H7 (cell line): ENCODE measurements around the gene ESRRG. TPM values are rescaled to one million over a fixed set of nuclear protein-coding genes. Genes with fewer than 3 reads are reported as not detected.

Experiments used
- DNase-seq: peaks from one replicate; pipeline ENCODE4 v3.0.0; 2012
- H3K27me3 ChIP-seq: 2 replicates; pipeline ENCODE4 v1.6.0; 2011; ENCODE audit warnings: mild to moderate bottlenecking, low read length; ENCODE audit not compliant: control insufficient read depth, insufficient read depth
- H3K36me3 ChIP-seq: replicated peaks from 2 replicates; pipeline ENCODE4 v1.5.1; 2011; ENCODE audit warnings: low read length; ENCODE audit not compliant: control insufficient read depth, insufficient read depth
- H3K4me3 ChIP-seq: 2 replicates; pipeline ENCODE4 v1.5.1; 2011; ENCODE audit warnings: low read depth, mild to moderate bottlenecking, control low read depth, low read length, moderate library complexity; ENCODE audit not compliant: insufficient read depth
- total RNA-seq: library from RNA; depleted of rRNA; stranded (reverse); fragments of >200 nt; shearing (Covaris generic); gene quantifications from 2 replicates; pipeline ENCODE4 v1.2.3, GENCODE V29; 2014; rRNA removed

ESRRG gene
- 2.3 and 2.4 TPM in 2 replicates for total RNA-seq

GRCh38 chr1:216723274-216723780 is at the start of gene ESRRG:
ESRRG (minus strand) TSS chr1:216723429; CDS start chr1:216723299, 130 bp downstream.
- peak; percentile 72 for DNase-seq
- H3K27me3 ChIP-seq, result peaks cover 8% of the 10 kb centered on the region; the same call in 1 of the 2 replicates
- peak within 1 kb of the TSS; percentile 46 for H3K4me3 ChIP-seq
- no peaks in the 10 kb centered on the region for H3K36me3 ChIP-seq

- Histone ChIP-seq H3K36me3 (no peaks in the 10 kb centered on the region), H3K4me3 (no peak overlapping the region), H3K27me3 (no peaks in the 10 kb centered on the region)
- no peak for DNase-seq
These were observed 48.7 kb upstream of the ESRRG start for GRCh38 chr1:216771922-216772321.

- Histone ChIP-seq H3K36me3 (no peaks in the 10 kb centered on the region), H3K4me3 (no peak overlapping the region), H3K27me3 (no peaks in the 10 kb centered on the region)
- DNase-seq, result no peak
These were observed 43.6 kb upstream of the ESRRG start for GRCh38 chr1:216766633-216767327.

GRCh38 chr1:216765346-216766300 is 42.4 kb upstream of the ESRRG start:
- no peak overlapping the region for H3K4me3 ChIP-seq
- no peaks in the 10 kb centered on the region for H3K27me3 ChIP-seq
- H3K36me3 ChIP-seq, result no peaks in the 10 kb centered on the region
- no peak for DNase-seq

DNA sequence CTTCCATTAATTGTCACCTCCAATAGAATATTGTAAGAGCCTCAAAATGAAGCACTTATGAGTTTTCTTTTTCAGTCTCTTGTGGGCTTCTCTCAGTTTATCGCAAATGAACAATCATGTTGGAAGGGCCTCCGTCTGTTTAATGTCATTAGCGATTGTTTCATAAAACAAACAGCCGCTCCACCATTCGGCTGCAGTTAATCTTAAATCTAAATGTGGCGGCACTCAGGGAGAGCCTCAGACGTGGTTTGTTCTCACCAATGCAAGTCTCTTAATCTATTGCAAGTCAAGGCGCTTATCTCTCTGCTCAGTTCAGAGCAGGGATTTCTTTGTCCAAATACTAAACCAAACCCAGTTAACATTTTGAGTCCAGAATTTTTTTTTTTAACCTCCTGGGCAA is 34.9 kb upstream of the ESRRG start:
- H3K36me3 ChIP-seq, result no peaks in the 10 kb centered on the region
- no peak overlapping the region for H3K4me3 ChIP-seq
- H3K27me3 ChIP-seq, result no peaks in the 10 kb centered on the region
- DNase-seq, result no peak

DNA sequence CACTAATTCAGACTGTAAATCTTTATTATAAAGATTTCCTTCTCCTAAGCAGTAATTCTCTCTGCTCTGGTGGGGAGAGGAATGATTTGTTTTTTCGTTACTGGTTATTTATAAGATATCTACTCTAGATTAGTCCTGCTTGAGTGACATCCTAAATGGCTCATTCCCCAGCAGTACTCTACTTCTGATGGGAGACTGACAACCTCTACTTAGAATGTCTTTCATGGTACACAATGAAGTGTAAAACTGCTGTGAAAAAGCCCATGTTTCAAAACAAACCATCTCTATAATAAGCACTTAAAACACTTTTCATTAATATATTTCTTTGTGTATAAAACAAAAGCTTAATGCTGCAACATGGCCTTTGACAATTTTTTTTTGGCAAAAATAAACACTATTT is 33.9 kb upstream of the ESRRG start:
- Histone ChIP-seq H3K27me3 (no peaks in the 10 kb centered on the region), H3K36me3 (no peaks in the 10 kb centered on the region), H3K4me3 (no peak overlapping the region)
- no peak for DNase-seq

DNA sequence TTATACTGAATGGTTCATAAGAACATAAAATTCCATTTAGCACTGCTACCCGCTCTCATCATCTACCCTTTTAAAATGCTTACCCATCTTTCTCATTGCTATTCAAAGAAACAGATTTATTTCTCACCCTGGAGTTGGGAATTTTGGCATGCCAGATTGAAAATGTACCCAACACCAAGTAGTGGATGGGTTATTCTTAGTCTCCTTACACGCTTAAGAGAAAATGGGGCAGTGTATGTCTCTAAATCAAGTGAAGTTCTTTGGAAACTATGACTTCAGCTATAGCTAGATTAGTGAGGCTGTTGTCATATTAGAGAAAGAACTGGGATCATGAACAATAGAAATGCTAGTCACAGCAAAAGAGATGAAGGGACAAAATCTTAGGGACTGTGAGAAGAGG is 27.7 kb upstream of the ESRRG start:
- Histone ChIP-seq H3K27me3 (no peaks in the 10 kb centered on the region), H3K4me3 (no peak overlapping the region), H3K36me3 (no peaks in the 10 kb centered on the region)
- no peak for DNase-seq

DNA sequence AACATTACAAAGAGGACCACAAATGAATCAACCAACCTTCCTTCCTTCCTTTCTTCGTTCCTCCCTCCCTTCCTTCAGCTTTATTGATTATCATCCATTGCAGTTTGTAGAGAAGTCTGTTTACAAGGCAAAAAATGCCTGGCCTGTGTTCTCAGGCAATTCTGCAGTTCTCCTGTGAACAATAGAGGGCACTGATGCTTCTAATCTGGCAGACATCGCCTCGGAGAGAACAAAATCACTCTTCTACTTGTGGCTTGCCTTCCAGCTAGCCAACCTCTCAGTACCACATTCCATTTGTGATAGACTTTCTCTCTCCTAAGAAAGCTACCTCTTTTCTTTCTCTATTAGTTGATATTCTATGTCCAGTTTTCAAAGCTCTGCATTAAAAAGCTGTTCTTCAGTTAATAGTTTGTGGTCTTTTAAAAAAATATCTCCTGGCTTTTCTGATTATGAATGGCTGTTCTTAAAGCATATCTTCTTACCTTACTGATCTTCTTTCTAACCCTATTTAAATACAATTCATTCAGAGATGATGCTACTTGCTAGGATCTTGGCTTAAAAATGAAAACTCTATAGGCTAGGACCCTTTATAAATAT is 26.9 kb upstream of the ESRRG start:
- no peaks in the 10 kb centered on the region for H3K36me3 ChIP-seq
- no peak overlapping the region for H3K4me3 ChIP-seq
- H3K27me3 ChIP-seq, result no peaks in the 10 kb centered on the region
- no peak for DNase-seq

DNA sequence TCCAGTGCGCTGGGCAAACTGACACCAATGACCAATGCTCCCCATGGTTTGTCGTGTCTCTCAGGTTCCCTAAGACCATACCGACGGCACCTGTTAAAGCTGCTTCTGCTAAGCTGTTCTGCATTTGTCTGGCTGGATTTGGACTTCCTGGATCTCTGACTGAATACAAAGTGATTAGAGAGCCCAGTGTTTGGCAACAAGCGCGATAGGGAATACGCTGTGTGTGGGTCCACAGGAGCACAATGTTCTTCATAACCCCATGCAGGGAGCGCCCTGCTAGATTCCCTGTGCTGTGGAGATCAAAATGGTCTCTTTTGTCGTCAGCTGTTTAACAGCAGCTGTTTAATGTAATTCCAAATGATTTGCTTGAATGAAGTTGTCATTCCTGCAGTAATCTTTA is 26.0 kb upstream of the ESRRG start:
- no peak for DNase-seq
- Histone ChIP-seq H3K27me3 (no peaks in the 10 kb centered on the region), H3K36me3 (no peaks in the 10 kb centered on the region), H3K4me3 (no peak overlapping the region)

DNA sequence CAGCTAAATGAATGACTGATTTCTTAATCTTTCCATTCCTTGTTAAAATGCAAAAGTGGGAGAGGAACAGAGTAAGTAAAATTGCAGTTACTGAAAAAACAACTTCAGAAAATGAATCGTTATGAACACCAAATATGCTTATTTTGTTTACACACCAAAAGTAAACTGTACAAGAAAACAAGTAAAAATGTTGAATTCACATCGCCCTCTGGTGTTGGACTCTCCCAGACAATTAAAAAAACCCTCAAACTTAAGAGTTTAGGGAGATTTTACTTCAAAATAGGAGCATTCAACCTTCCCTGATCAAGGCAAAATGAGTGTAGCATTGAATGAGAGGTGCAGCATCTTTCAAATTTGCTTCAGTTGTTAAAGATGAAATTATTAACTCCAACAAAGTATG is 19.4 kb upstream of the ESRRG start:
- Histone ChIP-seq H3K4me3 (no peak overlapping the region), H3K27me3 (no peaks in the 10 kb centered on the region), H3K36me3 (no peaks in the 10 kb centered on the region)
- no peak for DNase-seq

- no peak overlapping the region for H3K4me3 ChIP-seq
- H3K36me3 ChIP-seq, result no peaks in the 10 kb centered on the region
- DNase-seq, result peak; percentile 12
- H3K27me3 ChIP-seq, result no peaks in the 10 kb centered on the region
These were observed 17.1 kb upstream of the ESRRG start for GRCh38 chr1:216740331-216740730.

DNA sequence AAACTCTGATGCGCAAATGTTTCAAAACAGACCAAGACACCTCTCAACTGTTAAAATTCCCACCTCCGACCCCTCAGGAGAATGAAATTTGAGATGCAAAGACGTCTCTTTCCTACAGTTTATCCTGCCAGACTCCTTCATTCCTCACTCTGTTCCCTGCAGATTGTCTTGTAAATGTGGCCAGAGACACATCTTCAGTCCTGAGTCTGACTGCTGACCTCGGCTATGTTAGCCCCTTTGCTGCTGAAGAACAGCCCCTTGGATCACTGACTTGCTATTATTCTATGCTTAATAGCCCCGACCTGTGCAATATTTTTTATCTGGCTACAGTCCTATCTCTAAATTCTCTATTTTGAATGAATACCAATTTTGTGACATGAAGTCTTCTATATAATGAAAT is 16.6 kb upstream of the ESRRG start:
- H3K4me3 ChIP-seq, result no peak overlapping the region
- H3K27me3 ChIP-seq, result no peaks in the 10 kb centered on the region
- no peaks in the 10 kb centered on the region for H3K36me3 ChIP-seq
- peak; percentile 16 for DNase-seq

DNA sequence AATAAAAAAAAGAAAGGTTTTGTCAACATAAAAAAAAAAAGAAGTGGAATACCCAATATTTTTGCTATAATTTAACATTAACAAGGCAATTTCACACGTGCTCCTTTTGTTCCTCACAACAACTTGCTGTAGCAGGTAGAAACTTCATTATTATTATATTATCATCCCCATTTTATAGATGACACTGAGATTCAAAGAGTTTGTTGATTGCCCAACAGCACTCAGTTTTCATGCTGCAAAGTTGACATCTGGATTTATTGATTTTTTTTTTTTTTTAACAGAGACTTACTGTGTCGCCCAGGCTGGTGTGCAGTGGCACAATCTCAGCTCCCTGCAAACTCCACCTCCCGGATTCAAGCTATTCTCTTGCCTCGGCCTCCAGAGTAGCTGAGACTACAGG is 8.9 kb upstream of the ESRRG start:
- Histone ChIP-seq H3K36me3 (no peaks in the 10 kb centered on the region), H3K27me3 (no peaks in the 10 kb centered on the region), H3K4me3 (no peak overlapping the region)
- no peak for DNase-seq

DNA sequence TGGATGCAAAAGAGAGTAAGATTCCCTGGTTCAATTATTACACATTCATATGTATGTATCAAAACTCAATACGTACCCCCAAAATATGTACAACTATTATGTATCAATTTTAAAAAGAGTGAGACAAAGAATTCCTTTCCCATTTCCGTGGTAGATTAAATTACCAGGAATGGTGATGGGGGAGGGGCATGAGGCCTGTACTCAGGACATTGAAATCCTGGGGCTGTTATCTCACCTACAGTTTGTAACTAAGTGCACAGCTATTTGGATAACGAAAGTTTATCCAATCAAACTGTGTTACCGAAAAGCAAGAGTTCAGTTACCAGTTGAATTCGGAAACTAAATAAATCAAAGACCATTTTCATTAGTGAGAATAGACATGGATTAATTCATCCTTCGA is 8.3 kb upstream of the ESRRG start:
- H3K4me3 ChIP-seq, result no peak overlapping the region
- DNase-seq, result peak; percentile 12
- H3K27me3 ChIP-seq, result no peaks in the 10 kb centered on the region
- no peaks in the 10 kb centered on the region for H3K36me3 ChIP-seq
